K562 (cell line): ENCODE data around the gene MAPT. TPM values are rescaled to one million over a fixed set of nuclear protein-coding genes. Genes with fewer than 3 reads are reported as not detected.
A peak's percentile ranks its signal among the peaks of the same experiment; 100 is the strongest.

Experiments used
- ATAC-seq: fragments of 200-7000 bp; cut with Tn5 transposase; 3 replicates; pipeline ENCODE4 v1.9.1; 2020; ENCODE audit warnings: moderate library complexity
- BruUV-seq: library from RNA; stranded (reverse); fragments of 400-500 nt; replicated peaks from 2 replicates; lab custom pipeline; 2021; lab: Mats Ljungman, UMichigan
- CTCF ChIA-PET: fragments of 300-600 bp; formaldehyde crosslinking; extraction: SDS; loops from one replicate; lab custom pipeline; 2021; ENCODE audit warnings: low intra/inter-chr PET ratio; lab: Yijun Ruan, JAX
- POLR2A ChIA-PET: fragments of 300-600, 350-650 bp; sonication (Branson Sonifier 250); formaldehyde crosslinking; extraction: SDS; loops from one replicate; lab custom pipeline; 2021; ENCODE audit warnings: antibody characterized with exemption, inconsistent platforms; lab: Yijun Ruan, JAX
- DNase-seq, 4 experiments: peaks; one replicate each; pipeline versions ENCODE4 v3.0.0 to v3.0.0-alpha.2; 2011 to 2018; ENCODE audit warnings: low spot score in 3 of 4, mixed read lengths in 3 of 4; ENCODE audit errors: extremely low read depth in 1 of 4
- FAIRE-seq: peaks from 2 replicates; lab custom pipeline; 2011; peaks lifted over from hg19 to GRCh38; lab: Jason Lieb, UNC
- H2AFZ ChIP-seq: 2 replicates; pipeline ENCODE4 v1.6.0; 2011; ENCODE audit warnings: low read depth, low read length, control low read depth, inconsistent platforms
- H3K27ac ChIP-seq: fragments of 200-600 bp; 3 replicates; pipeline ENCODE4 v1.8.0; 2011; ENCODE audit warnings: low read depth, mild to moderate bottlenecking, control low read depth, inconsistent platforms, low read length, moderate library complexity, mixed read lengths; ENCODE audit errors: extremely low read depth
- H3K27me3 ChIP-seq, 2 experiments: fragments of 300-600 bp in 1 of 2; 2 replicates in 1 of 2; 3 replicates in 1 of 2; pipeline versions ENCODE4 v1.6.0 to v1.8.0; 2011; ENCODE audit warnings: inconsistent platforms in 2 of 2, low read length in 2 of 2, mild to moderate bottlenecking in 1 of 2, mixed read lengths in 1 of 2, moderate library complexity in 1 of 2; ENCODE audit not compliant: control insufficient read depth in 2 of 2, insufficient read depth in 2 of 2
- H3K36me3 ChIP-seq: fragments of 300-600 bp; 3 replicates; pipeline ENCODE4 v1.8.0; 2011; ENCODE audit warnings: mild to moderate bottlenecking, low read length, inconsistent platforms; ENCODE audit not compliant: control insufficient read depth, insufficient read depth
- H3K4me1 ChIP-seq, 2 experiments: fragments of 200-600 bp in 1 of 2; replicated peaks in 1 of 2; 2 replicates in 1 of 2; 3 replicates in 1 of 2; pipeline versions ENCODE4 v1.5.1 to v1.8.0; 2011; ENCODE audit warnings: inconsistent platforms in 2 of 2, low read length in 2 of 2, mild to moderate bottlenecking in 1 of 2, mixed read lengths in 1 of 2, moderate library complexity in 1 of 2; ENCODE audit not compliant: control insufficient read depth in 2 of 2, insufficient read depth in 2 of 2
- H3K4me2 ChIP-seq: 2 replicates; pipeline ENCODE4 v1.6.1; 2011; ENCODE audit warnings: low read length, control low read depth, inconsistent platforms, mixed read lengths; ENCODE audit not compliant: insufficient read depth
- H3K4me3 ChIP-seq: fragments of 200-600 bp; sonication (generic), shearing (Covaris generic); 2 replicates; pipeline ENCODE4 v1.5.1; 2016; ENCODE audit warnings: control low read depth, inconsistent platforms
- H3K79me2 ChIP-seq: fragments of 200-600 bp; 3 replicates; pipeline ENCODE4 v1.8.0; 2011; ENCODE audit warnings: low read length, inconsistent platforms; ENCODE audit not compliant: control insufficient read depth, insufficient read depth
- H3K9ac ChIP-seq, 2 experiments: 2 replicates each; pipeline versions ENCODE4 v1.6.0 to v1.6.1; 2011; ENCODE audit warnings: low read depth in 2 of 2, low read length in 2 of 2, control low read depth in 1 of 2, inconsistent platforms in 1 of 2, mild to moderate bottlenecking in 1 of 2, mixed read lengths in 1 of 2; ENCODE audit not compliant: insufficient read depth in 1 of 2
- H3K9me1 ChIP-seq: one replicate; pipeline ENCODE4 v1.6.0; 2011; ENCODE audit warnings: inconsistent platforms, mild to moderate bottlenecking, low read length, moderate library complexity; ENCODE audit not compliant: control insufficient read depth, insufficient read depth
- H3K9me3 ChIP-seq: replicated peaks from 2 replicates; pipeline ENCODE4 v1.5.1; 2011; ENCODE audit warnings: low read depth, low read length, inconsistent platforms; ENCODE audit not compliant: control insufficient read depth, insufficient read depth
- H4K20me1 ChIP-seq: replicated peaks from 2 replicates; pipeline ENCODE4 v1.6.1; 2011; ENCODE audit warnings: low read length, inconsistent platforms, mixed read lengths; ENCODE audit not compliant: control insufficient read depth, insufficient read depth
- ATF3 ChIP-seq, 2 experiments: fragments of 450-650 bp in 1 of 2; sonication (generic) in 1 of 2; formaldehyde crosslinking in 1 of 2; IDR thresholded peaks in 1 of 2; conservative IDR thresholded peaks in 1 of 2; 2 replicates each; pipeline versions ENCODE4 v1.6.1 to v1.8.1; 2016 to 2023; ENCODE audit warnings: mild to moderate bottlenecking in 2 of 2, moderate library complexity in 2 of 2, inconsistent platforms in 1 of 2, missing genetic modification reagents in 1 of 2
- BRCA1 ChIP-seq, 2 experiments: fragments of 450-650 bp in 1 of 2; sonication (generic) in 1 of 2; formaldehyde crosslinking in 1 of 2; IDR thresholded peaks; 2 replicates each; pipeline versions ENCODE4 v1.5.0 to v1.6.1; 2017 to 2020; ENCODE audit warnings: mild to moderate bottlenecking in 1 of 2, missing genetic modification reagents in 1 of 2
- CAMTA2 ChIP-seq: fragments of 250-450 bp; sonication (Bioruptor Pico); conservative IDR thresholded peaks from 2 replicates; pipeline ENCODE4 v1.5.1; 2022
- FOXK1 ChIP-seq: sonication (generic); formaldehyde crosslinking; IDR thresholded peaks from 2 replicates; pipeline ENCODE4 v1.8.0; 2022; ENCODE audit warnings: missing genetic modification reagents, mild to moderate bottlenecking, borderline replicate concordance
- IRF2 ChIP-seq: sonication (generic); formaldehyde crosslinking; IDR thresholded peaks from 2 replicates; pipeline ENCODE4 v1.8.1; 2022; ENCODE audit warnings: mild to moderate bottlenecking, missing genetic modification reagents
- RBM25 ChIP-seq: fragments of 200-400 bp; formaldehyde crosslinking; IDR thresholded peaks from 2 replicates; pipeline ENCODE4 v1.6.1; 2018; ENCODE audit warnings: low read length, low read depth, moderate library complexity; ENCODE audit not compliant: severe bottlenecking
- ZBTB5 ChIP-seq: fragments of 450-650 bp; IDR thresholded peaks from 2 replicates; pipeline ENCODE4 v1.6.1; 2017; ENCODE audit warnings: antibody characterized with exemption
- WGBS: fragments of 100-300 bp; shearing (Covaris generic); methylation state at CpG from one replicate; pipeline ENCODE4 v1.1.6; 2016; ENCODE audit warnings: low coverage, mixed read lengths; ENCODE audit not compliant: insufficient coverage; ENCODE audit errors: missing lambda C conversion rate; 5-methylcytosine and 5-hydroxymethylcytosine counted together
- in situ Hi-C: fragments of 300-500 bp; cut with MboI; formaldehyde crosslinking; loops from 4 replicates; pipeline ENCODE4 v1.15.0; 2018; ENCODE audit warnings: inconsistent platforms, mixed read lengths
- intact Hi-C: fragments of 100-400 bp; cut with micrococcal nuclease; formaldehyde crosslinking; loops from 2 replicates; pipeline ENCODE4 v1.14.2; 2022
- polyA plus RNA-seq, 8 experiments: library from polyadenylated mRNA; depleted of rRNA in 4 of 8; stranded (reverse) in 5 of 8; unstranded in 3 of 8; fragments of >200 nt; fragmentation: Nextera tagmentation in 2 of 8; fragmentation: Illumina TruSeq in 1 of 8; extraction: Ambion mirVana in 2 of 8; extraction: Trizol in 1 of 8; gene quantifications; 2 replicates each; pipeline versions ENCODE4 v1.2.1 to v1.2.3, GENCODE V29; 2011 to 2014; ENCODE audit warnings: inconsistent platforms in 1 of 8, missing spikeins in 1 of 8
- total RNA-seq, 7 experiments: library from RNA; depleted of rRNA in 6 of 7; stranded (reverse); fragments of >200 nt in 6 of 7; fragmentation: Illumina TruSeq in 2 of 7; extraction: Trizol in 2 of 7; gene quantifications; 2 replicates each; pipeline versions ENCODE4 v1.2.1 to v1.2.3, GENCODE V29; 2011 to 2021; ENCODE audit warnings: low replicate concordance in 1 of 7

MAPT gene
- total and polyA plus RNA-seq, 9 of the 15 experiments (the other 6 are each of a cell fraction or from before 2014, with no cell fraction given) = 0.04 to 1.1 (median 0.36) TPM

- no peaks in the 10 kb centered on the region for H3K9me3 ChIP-seq
- TF ChIP-seq RBM25 (peak; percentile 19), IRF2 (no peak), ATF3 (IDR thresholded peaks at IDR 0.05) (no peak), ATF3 (CRISPR knock-in tag; conservative IDR thresholded peaks at IDR 0.05) (no peak), CAMTA2 (CRISPR knock-in tag) (no peak), FOXK1 (CRISPR knock-in tag) (no peak), ZBTB5 (no peak), BRCA1 (IDR thresholded peaks at IDR 0.05) (no peak), BRCA1 (CRISPR knock-in tag; IDR thresholded peaks at IDR 0.05) (no peak)
- intact Hi-C loops = loop anchor here (10.0 kb wide), 1 partner anchor 455 kb away; no protein-coding TSS in a partner anchor
- H3K27me3 ChIP-seq = peaks cover 10 to 55% of the 10 kb centered on the region in 2 experiments; a peak in 3 of 5 replicates
- BruUV-seq = no TSS peak
- ChIA-PET POLR2A (interaction anchor here (0.7 kb wide), 1 partner anchor 13 kb away, joined by 3 read pairs; no protein-coding TSS in a partner anchor), CTCF (no interaction called here)
- peaks cover 0 to 17% of the 10 kb centered on the region in 2 experiments; a peak in 2 of 5 replicates for H3K4me1 ChIP-seq
- no peaks in the 10 kb centered on the region for H3K9me1 ChIP-seq
- H3K27ac ChIP-seq = no peak overlapping the region
- 3% methylated on average over 4 of the region's 4 CpGs for WGBS
- FAIRE-seq (no peak), ATAC-seq (no peak), DNase-seq (no peak)
- in situ Hi-C loops = no loop called here
- H3K36me3 ChIP-seq = no peaks in the 10 kb centered on the region
- H4K20me1 ChIP-seq = no peaks in the 10 kb centered on the region
- H3K9ac ChIP-seq = no peak overlapping the region
- H2AFZ ChIP-seq = no peak overlapping the region
- H3K4me2 ChIP-seq = no peak overlapping the region
- H3K4me3 ChIP-seq = no peak overlapping the region
- no peaks in the 10 kb centered on the region for H3K79me2 ChIP-seq
Observed at GRCh38 chr17:45850011-45850410, 44.3 kb upstream of the MAPT start.
